HCT116 (cell line): Measurements from ENCODE around the gene ABHD11. TPM values are rescaled to one million over a fixed set of nuclear protein-coding genes. Genes with fewer than 3 reads are reported as not detected.
A peak's percentile ranks its signal among the peaks of the same experiment; 100 is the strongest.

ENCODE experiments used
- ATAC-seq: fragments of 200-7000 bp; cut with Tn5 transposase; 2 replicates; pipeline ENCODE4 v1.9.1; 2020; ENCODE audit warnings: mild to moderate bottlenecking, moderate library complexity
- BruUV-seq: library from RNA; stranded (reverse); fragments of 400-500 nt; replicated peaks from 2 replicates; lab custom pipeline; 2021; lab: Mats Ljungman, UMichigan
- CTCF ChIA-PET: fragments of 300-600 bp; sonication (Branson Sonifier 250); formaldehyde crosslinking; loops from one replicate; lab custom pipeline; 2021; ENCODE audit warnings: antibody characterized with exemption; lab: Charles Lee
- POLR2A ChIA-PET: fragments of 300-600, 350-600 bp; sonication (Branson Sonifier 250); formaldehyde crosslinking; loops from one replicate; lab custom pipeline; 2021; ENCODE audit warnings: antibody characterized with exemption; lab: Charles Lee
- RAD21 ChIA-PET, 2 experiments: fragments of 300-600 bp; sonication (Branson Sonifier 250); formaldehyde crosslinking; loops; one replicate each; lab custom pipeline; 2023; ENCODE audit warnings: low total read pairs in 2 of 2; ENCODE audit not compliant: uncharacterized antibody in 2 of 2, unreplicated experiment in 2 of 2, low non-redundant PET in 1 of 2; lab: Charles Lee
- DNase-seq: peaks from one replicate; pipeline ENCODE4 v3.0.0-alpha.2; 2010; ENCODE audit warnings: low read depth, low spot score
- H2AFZ ChIP-seq: fragments of 200-600 bp; shearing (Covaris generic), sonication (generic); 2 replicates; pipeline ENCODE4 v1.6.1; 2017; ENCODE audit warnings: low read depth, mixed run types, mixed read lengths, antibody characterized with exemption, low read length; ENCODE audit not compliant: poor library complexity, severe bottlenecking
- H3K27ac ChIP-seq: 2 replicates; pipeline ENCODE4 v1.5.1; 2012; ENCODE audit warnings: low read depth, low read length
- H3K27me3 ChIP-seq: fragments of 200-600 bp; sonication (generic); 2 replicates; pipeline ENCODE4 v1.6.1; 2016; ENCODE audit warnings: mixed run types, low read length, mixed read lengths; ENCODE audit not compliant: insufficient read depth
- H3K36me3 ChIP-seq, 2 experiments: fragments of 200-500 bp in 1 of 2; fragments of 200-600 bp in 1 of 2; sonication (Bioruptor generic) in 1 of 2; sonication (generic) in 1 of 2; 2 replicates each; pipeline versions ENCODE4 v1.5.1 to v1.6.1; 2014 to 2016; ENCODE audit warnings: low read length in 2 of 2, inconsistent platforms in 1 of 2, mixed read lengths in 1 of 2, mixed run types in 1 of 2; ENCODE audit not compliant: insufficient read depth in 2 of 2, control insufficient read depth in 1 of 2
- H3K4me1 ChIP-seq, 2 experiments: fragments of 200-600 bp in 1 of 2; sonication (generic) in 1 of 2; 2 replicates each; pipeline versions ENCODE4 v1.5.1 to v1.6.1; 2012 to 2017; ENCODE audit warnings: low read length in 2 of 2, inconsistent platforms in 1 of 2, mild to moderate bottlenecking in 1 of 2, mixed read lengths in 1 of 2, mixed run types in 1 of 2, moderate library complexity in 1 of 2; ENCODE audit not compliant: insufficient read depth in 2 of 2, control insufficient read depth in 1 of 2
- H3K4me2 ChIP-seq: fragments of 200-600 bp; sonication (generic); 2 replicates; pipeline ENCODE4 v1.6.1; 2017; ENCODE audit warnings: mixed run types, low read length, mixed read lengths
- H3K4me3 ChIP-seq, 2 experiments: fragments of 200-600 bp in 1 of 2; sonication (generic) in 1 of 2; replicated peaks in 1 of 2; 2 replicates each; pipeline ENCODE4 v1.5.1; 2011 to 2016; ENCODE audit warnings: low read length in 2 of 2, control low read depth in 1 of 2, low read depth in 1 of 2, mild to moderate bottlenecking in 1 of 2, mixed read lengths in 1 of 2, mixed run types in 1 of 2
- H3K79me2 ChIP-seq: fragments of 200-600 bp; sonication (generic); 2 replicates; pipeline ENCODE4 v1.6.1; 2017; ENCODE audit warnings: mild to moderate bottlenecking, mixed run types, low read length, moderate library complexity, mixed read lengths; ENCODE audit not compliant: insufficient read depth
- H3K9ac ChIP-seq: fragments of 200-600 bp; sonication (generic); 2 replicates; pipeline ENCODE4 v1.6.1; 2016; ENCODE audit warnings: low read length, mixed read lengths
- H3K9me2 ChIP-seq: fragments of 200-600 bp; sonication (generic), shearing (Covaris generic); 2 replicates; pipeline ENCODE4 v1.6.1; 2017; ENCODE audit warnings: mixed run types, mild to moderate bottlenecking, moderate library complexity; ENCODE audit not compliant: insufficient read depth
- H3K9me3 ChIP-seq, 2 experiments: fragments of 200-500 bp in 1 of 2; fragments of 200-600 bp in 1 of 2; sonication (Bioruptor generic) in 1 of 2; sonication (generic) in 1 of 2; 2 replicates each; pipeline ENCODE4 v1.6.1; 2014 to 2017; ENCODE audit warnings: low read length in 2 of 2, mixed read lengths in 2 of 2, inconsistent platforms in 1 of 2, low read depth in 1 of 2, mild to moderate bottlenecking in 1 of 2, mixed run types in 1 of 2, moderate library complexity in 1 of 2; ENCODE audit not compliant: control insufficient read depth in 1 of 2, insufficient read depth in 1 of 2
- H4K20me1 ChIP-seq: fragments of 200-600 bp; sonication (generic), shearing (Covaris generic); 2 replicates; pipeline ENCODE4 v1.6.1; 2017; ENCODE audit warnings: mixed run types, mild to moderate bottlenecking, moderate library complexity; ENCODE audit not compliant: insufficient read depth
- ATF3 ChIP-seq: IDR thresholded peaks from 2 replicates; pipeline ENCODE4 v1.6.1; 2012
- CEBPB ChIP-seq: IDR thresholded peaks from 2 replicates; pipeline ENCODE4 v1.6.1; 2012; ENCODE audit warnings: low read depth
- ELF1 ChIP-seq: IDR thresholded peaks from 2 replicates; pipeline ENCODE4 v1.6.1; 2012; ENCODE audit warnings: low read depth, borderline replicate concordance
- EZH2 ChIP-seq: fragments of 200-600 bp; sonication (generic); IDR thresholded peaks from 2 replicates; pipeline ENCODE4 v1.6.1; 2017; ENCODE audit warnings: antibody characterized with exemption, mixed run types
- JUND ChIP-seq: IDR thresholded peaks from 2 replicates; pipeline ENCODE4 v1.6.1; 2012
- POLR2AphosphoS5 ChIP-seq: IDR thresholded peaks from 2 replicates; pipeline ENCODE4 v1.6.1; 2011; ENCODE audit warnings: mild to moderate bottlenecking, low read depth, low read length, moderate library complexity
- REST ChIP-seq: IDR thresholded peaks from 2 replicates; pipeline ENCODE4 v1.6.1; 2012; ENCODE audit warnings: low read depth
- SIN3A ChIP-seq: IDR thresholded peaks from 2 replicates; pipeline ENCODE4 v1.6.1; 2012; ENCODE audit warnings: low read depth
- SP1 ChIP-seq: IDR thresholded peaks from 2 replicates; pipeline ENCODE4 v1.6.1; 2012; ENCODE audit warnings: low read depth
- SRF ChIP-seq: IDR thresholded peaks from 2 replicates; pipeline ENCODE4 v1.6.1; 2012; ENCODE audit warnings: low read depth
- YY1 ChIP-seq: IDR thresholded peaks from 2 replicates; pipeline ENCODE4 v1.6.1; 2011; ENCODE audit warnings: low read length, low read depth, moderate library complexity, mild to moderate bottlenecking; ENCODE audit not compliant: insufficient replicate concordance; ENCODE audit errors: extremely low read depth
- ZBTB33 ChIP-seq: IDR thresholded peaks from 2 replicates; pipeline ENCODE4 v1.6.1; 2011; ENCODE audit warnings: mild to moderate bottlenecking, low read length, moderate library complexity; ENCODE audit not compliant: insufficient replicate concordance; ENCODE audit errors: extremely low read depth
- ZFX ChIP-seq: fragments of 450-650 bp; IDR thresholded peaks from 2 replicates; pipeline ENCODE4 v1.6.1; 2017
- ZNF274 ChIP-seq: fragments of 200-500 bp; sonication (Bioruptor generic); IDR thresholded peaks from 2 replicates; pipeline ENCODE4 v1.6.1; 2014; ENCODE audit warnings: mild to moderate bottlenecking, low read depth, low read length, inconsistent platforms
- intact Hi-C: fragments of 100-400 bp; cut with micrococcal nuclease; formaldehyde crosslinking; loops from 2 replicates; pipeline ENCODE4 v1.10.0; 2022
- total RNA-seq: library from RNA; stranded (reverse); gene quantifications from one replicate; pipeline ENCODE4 v1.2.1, GENCODE V29; 2021; ENCODE audit not compliant: unreplicated experiment

ABHD11 gene
- total RNA-seq, 1 experiment from 2014 or later, result 69.8 TPM

GRCh38 chr7:73717991-73718405 is 20.6 kb downstream of the ABHD11 start:
- DNase-seq (peak; percentile 73), ATAC-seq (peak; percentile 37)
- peaks cover 57% of the 10 kb centered on the region for H3K79me2 ChIP-seq
- H3K4me2 ChIP-seq, result peak overlapping the region; percentile 84
- H4K20me1 ChIP-seq, result peaks cover 8% of the 10 kb centered on the region; the same call in 1 of the 2 replicates
- TF ChIP-seq ELF1, result no peak
- TF ChIP-seq YY1, result peak; percentile 50
- no peak for TF ChIP-seq CEBPB
- no peaks in the 10 kb centered on the region for H3K9me3 ChIP-seq
- H3K27ac ChIP-seq, result peak overlapping the region; percentile 81
- intact Hi-C loops, result no loop called here
- no peaks in the 10 kb centered on the region for H3K27me3 ChIP-seq
- ChIA-PET POLR2A (interaction anchor here (1.9 kb wide), 1 partner anchor 11 kb away, joined by 13 read pairs; no protein-coding TSS in a partner anchor), RAD21 (no interaction called here), CTCF (no interaction called here)
- H3K4me3 ChIP-seq, result peak overlapping the region; percentile 88 to 93
- no TSS peak for BruUV-seq
- H3K36me3 ChIP-seq, result peaks cover 0 to 3% of the 10 kb centered on the region in 2 experiments; a peak in 1 of 4 replicates
- no peaks in the 10 kb centered on the region for H3K9me2 ChIP-seq
- H2AFZ ChIP-seq, result no peak overlapping the region
- H3K9ac ChIP-seq, result peak overlapping the region; percentile 95
- H3K4me1 ChIP-seq, result peaks cover 61 to 72% of the 10 kb centered on the region in 2 experiments

GRCh38 chr7:73717025-73717807 is 21.4 kb downstream of the ABHD11 start:
- intact Hi-C loops, result no loop called here
- peak overlapping the region; percentile 95 for H3K9ac ChIP-seq
- H4K20me1 ChIP-seq, result peaks cover 8% of the 10 kb centered on the region; the same call in 1 of the 2 replicates
- ATAC-seq, result no peak
- H3K4me2 ChIP-seq, result peak overlapping the region; percentile 84
- H3K9me3 ChIP-seq, result no peaks in the 10 kb centered on the region
- peak overlapping the region; percentile 81 for H3K27ac ChIP-seq
- H3K4me1 ChIP-seq, result peaks cover 58 to 70% of the 10 kb centered on the region in 2 experiments
- no peak for DNase-seq
- peak overlapping the region; percentile 88 to 93 for H3K4me3 ChIP-seq
- ChIA-PET CTCF (interaction anchor here (1.7 kb wide), 1 partner anchor 8 kb away, joined by 9 read pairs; no protein-coding TSS in a partner anchor), RAD21 (interaction anchor here (0.6 to 2.8 kb wide), 4 partner anchors 8 to 110 kb away, joined by 3 to 8 read pairs (median 4); no protein-coding TSS in a partner anchor), POLR2A (interaction anchor here (0.7 to 1.9 kb wide), 4 partner anchors 10 to 109 kb away, joined by 3 to 13 read pairs (median 6); no protein-coding TSS in a partner anchor)
- H2AFZ ChIP-seq, result no peak overlapping the region
- BruUV-seq, result no TSS peak
- peaks cover 65% of the 10 kb centered on the region for H3K79me2 ChIP-seq
- no peaks in the 10 kb centered on the region for H3K27me3 ChIP-seq
- H3K9me2 ChIP-seq, result no peaks in the 10 kb centered on the region
- H3K36me3 ChIP-seq, result peaks cover 0 to 3% of the 10 kb centered on the region in 2 experiments; a peak in 1 of 4 replicates
- TF ChIP-seq ZFX, result no peak
- TF ChIP-seq ZBTB33, result no peak
- TF ChIP-seq SP1, result no peak
- no peak for TF ChIP-seq REST
- TF ChIP-seq EZH2, result no peak
- no peak for TF ChIP-seq SIN3A
- TF ChIP-seq ZNF274, result no peak
- TF ChIP-seq SRF, result no peak
- no peak for TF ChIP-seq JUND
- TF ChIP-seq ATF3, result no peak
- TF ChIP-seq POLR2AphosphoS5, result no peak
